Bronchial epithelial cell (primary cell): ENCODE results near the gene LEPROT. TPM values are rescaled to one million over a fixed set of nuclear protein-coding genes. Genes with fewer than 3 reads are reported as not detected.
A peak's percentile ranks its signal among the peaks of the same experiment; 100 is the strongest.

Experiments used
- DNase-seq: peaks from one replicate; pipeline ENCODE4 v3.0.0-alpha.2; 2010; ENCODE audit warnings: low read depth
- FAIRE-seq: peaks from 2 replicates; lab custom pipeline; 2011; peaks lifted over from hg19 to GRCh38; lab: Jason Lieb, UNC
- H3K27me3 ChIP-seq: 2 replicates; pipeline ENCODE4 v1.5.1; 2011; ENCODE audit warnings: low read length; ENCODE audit not compliant: control insufficient read depth, insufficient read depth
- H3K36me3 ChIP-seq: 2 replicates; pipeline ENCODE4 v1.5.1; 2011; ENCODE audit warnings: low read length; ENCODE audit not compliant: control insufficient read depth, insufficient read depth
- H3K4me3 ChIP-seq: 2 replicates; pipeline ENCODE4 v1.5.1; 2011; ENCODE audit warnings: mild to moderate bottlenecking, low read depth, low read length, control low read depth
- CTCF ChIP-seq: IDR thresholded peaks from 2 replicates; pipeline ENCODE4 v1.5.1; 2011; ENCODE audit warnings: mild to moderate bottlenecking, moderate library complexity, low read length, control low read depth, inconsistent platforms; ENCODE audit not compliant: insufficient read depth, severe bottlenecking
- total RNA-seq: library from RNA; depleted of rRNA; stranded (reverse); fragments of >200 nt; gene quantifications from 2 replicates; pipeline ENCODE4 v1.2.1, GENCODE V29; 2014

Gene LEPROT
- total RNA-seq, 1 donor from 2014 or later: 27.9 TPM

- DNase-seq (no peak), FAIRE-seq (no peak)
- no peaks in the 10 kb centered on the region for H3K27me3 ChIP-seq
- no peaks in the 10 kb centered on the region for H3K36me3 ChIP-seq
- H3K4me3 ChIP-seq: no peak overlapping the region
- TF ChIP-seq CTCF: no peak
These were observed 5.9 kb upstream of the LEPROT start for GRCh38 chr1:65414538-65414937.

- Histone ChIP-seq H3K36me3 (no peaks in the 10 kb centered on the region), H3K4me3 (no peak overlapping the region), H3K27me3 (no peaks in the 10 kb centered on the region)
- FAIRE-seq (no peak), DNase-seq (no peak)
- TF ChIP-seq CTCF: no peak
These were observed 3.7 kb upstream of the LEPROT start for GRCh38 chr1:65416767-65417166.

- FAIRE-seq: no peak
- no peak overlapping the region for H3K4me3 ChIP-seq
- DNase-seq: peak; percentile 66
These were observed 2.7 kb upstream of the LEPROT start for GRCh38 chr1:65417729-65418128.

GRCh38 chr1:65418522-65419185, 1.8 kb upstream of the LEPROT start:
- FAIRE-seq: no peak
- no peaks in the 10 kb centered on the region for H3K36me3 ChIP-seq

More at GRCh38 chr1:65417729-65418128, 2.7 kb upstream of the LEPROT start:
- TF ChIP-seq CTCF: no peak
- Histone ChIP-seq H3K27me3 (no peaks in the 10 kb centered on the region), H3K36me3 (no peaks in the 10 kb centered on the region)

GRCh38 chr1:65419681-65420589, 533 bp upstream of the LEPROT start:
- H3K36me3 ChIP-seq: no peaks in the 10 kb centered on the region
- FAIRE-seq: no peak
- no peaks in the 10 kb centered on the region for H3K27me3 ChIP-seq
- peak overlapping the region; percentile 91 for H3K4me3 ChIP-seq
- peak; percentile 91 for DNase-seq
- TF ChIP-seq CTCF: no peak

More at GRCh38 chr1:65418522-65419185, 1.8 kb upstream of the LEPROT start:
- Histone ChIP-seq H3K4me3 (no peak overlapping the region), H3K27me3 (no peaks in the 10 kb centered on the region)
- no peak for TF ChIP-seq CTCF
- peak; percentile 71 for DNase-seq
